ENCODE results near the gene VIPR1. TPM values are rescaled to one million over a fixed set of nuclear protein-coding genes. Genes with fewer than 3 reads are reported as not detected.

The VIPR1 gene
- total and polyA plus RNA-seq, 4 donors: 2.3 to 41.8 (median 14.6) TPM

GRCh38 chr3:42516443-42516842, 14.0 kb downstream of the VIPR1 start (continued):
- TF ChIP-seq CTCF (IDR thresholded peaks at IDR 0.05; ENCODE audit: low read depth, low read length, missing input control) (no peak), FOXA1 (IDR thresholded peaks at IDR 0.05) (no peak), HNF4G (IDR thresholded peaks at IDR 0.05) (no peak), EGR1 (IDR thresholded peaks at IDR 0.05; ENCODE audit: low read depth in 2 of 2) (no peak)

DNA sequence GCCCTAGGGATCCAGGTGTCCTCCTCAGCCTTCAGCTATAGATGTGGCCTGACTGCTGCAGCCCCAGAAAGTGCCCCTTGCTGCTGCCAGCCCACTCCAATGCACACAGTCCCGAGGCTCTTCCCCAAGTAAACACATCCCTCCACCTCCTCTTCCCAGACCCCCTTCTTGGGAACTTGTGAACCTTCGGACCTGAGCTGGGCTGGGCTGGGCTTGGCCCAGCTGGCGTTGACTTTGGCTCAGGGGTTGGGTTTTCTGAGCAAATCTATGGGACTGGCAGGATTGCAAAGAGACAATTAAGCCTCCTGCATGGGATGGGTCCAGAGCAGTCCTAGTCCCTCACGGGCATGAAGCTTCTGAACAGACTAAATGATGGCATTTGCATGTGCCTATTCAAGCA, 14.7 kb downstream of the VIPR1 start:
- 29% methylated on average over 4 of the region's 4 CpGs for WGBS
- H3K36me3 ChIP-seq (ENCODE audit: control insufficient read depth in 4 of 4, insufficient read depth in 3 of 4, low read depth in 1 of 4, low read length in 3 of 4): no peaks in the 10 kb centered on the region
- no peak overlapping the region for H3K9ac ChIP-seq (ENCODE audit: low read depth in 1 of 2, low read length in 2 of 2)
- no peak for DNase-seq (ENCODE audit: low spot score)
- H3K9me3 ChIP-seq (ENCODE audit: control insufficient read depth in 4 of 4, low read length in 3 of 4): no peaks in the 10 kb centered on the region
- no peak overlapping the region for H3K4me3 ChIP-seq (ENCODE audit: low read depth in 1 of 3, low read length in 3 of 3)
- H3K4me1 ChIP-seq (ENCODE audit: control insufficient read depth in 4 of 4, insufficient read depth in 4 of 4, low read length in 3 of 4): peaks cover 0 to 17% (median 8%) of the 10 kb centered on the region in 4 donors
- no peak overlapping the region for H3K27ac ChIP-seq (ENCODE audit: low read depth in 1 of 2, low read length in 2 of 2)
- TF ChIP-seq SP1 (IDR thresholded peaks at IDR 0.05): no peak
- TF ChIP-seq HNF4A (conservative IDR thresholded peaks at IDR 0.05): no peak
- no peak for TF ChIP-seq FOXA2 (IDR thresholded peaks at IDR 0.05)
- TF ChIP-seq NR2F2 (IDR thresholded peaks at IDR 0.05): no peak
- no peak for TF ChIP-seq CTCF (IDR thresholded peaks at IDR 0.05; ENCODE audit: low read depth, low read length, missing input control)
- TF ChIP-seq YY1 (IDR thresholded peaks at IDR 0.05): no peak
- no peak for TF ChIP-seq EGR1 (IDR thresholded peaks at IDR 0.05; ENCODE audit: low read depth in 2 of 2)
- TF ChIP-seq ZBTB33 (IDR thresholded peaks at IDR 0.05): no peak
- TF ChIP-seq FOXA1 (IDR thresholded peaks at IDR 0.05): no peak
- no peaks in the 10 kb centered on the region for H3K27me3 ChIP-seq (ENCODE audit: control insufficient read depth in 4 of 4, insufficient read depth in 4 of 4, low read length in 3 of 4)

DNA sequence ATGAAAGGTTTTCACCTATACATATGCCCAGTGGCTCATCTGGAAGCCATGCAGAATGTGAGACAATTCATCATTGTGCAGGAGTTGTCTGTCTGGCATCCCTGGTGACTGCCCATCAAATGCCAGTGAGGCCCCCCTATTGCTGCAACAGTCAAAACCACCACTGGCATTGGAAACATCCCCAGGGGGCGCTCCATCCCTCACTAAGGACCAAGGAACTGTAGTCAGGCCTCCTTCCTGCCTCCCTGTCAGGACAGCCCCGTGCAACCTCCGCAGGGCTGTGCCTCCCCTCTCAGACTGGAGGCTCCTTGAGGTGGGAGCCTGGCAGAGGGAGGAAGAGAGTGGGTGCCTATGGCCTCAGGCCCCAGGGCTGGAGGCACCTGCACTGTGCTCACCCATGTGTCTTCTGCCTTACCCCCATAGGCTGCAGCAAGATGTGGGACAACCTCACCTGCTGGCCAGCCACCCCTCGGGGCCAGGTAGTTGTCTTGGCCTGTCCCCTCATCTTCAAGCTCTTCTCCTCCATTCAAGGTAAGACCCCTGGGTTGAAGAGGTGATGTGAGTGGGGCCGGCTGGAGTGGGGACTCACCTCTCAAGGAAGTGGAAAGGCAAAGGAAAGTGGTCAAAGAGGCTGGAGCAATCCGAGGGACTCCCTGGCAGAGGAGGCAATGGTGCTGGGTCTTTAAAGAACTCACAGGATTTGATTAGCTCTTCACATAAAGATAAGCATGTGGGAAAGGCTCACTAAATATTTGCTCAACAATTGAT, 16.5 kb downstream of the VIPR1 start:
- no peaks in the 10 kb centered on the region for H3K36me3 ChIP-seq (ENCODE audit: control insufficient read depth in 4 of 4, insufficient read depth in 3 of 4, low read depth in 1 of 4, low read length in 3 of 4)
- peaks cover 0 to 17% (median 8%) of the 10 kb centered on the region in 4 donors for H3K4me1 ChIP-seq (ENCODE audit: control insufficient read depth in 4 of 4, insufficient read depth in 4 of 4, low read length in 3 of 4)
- no peak overlapping the region for H3K9ac ChIP-seq (ENCODE audit: low read depth in 1 of 2, low read length in 2 of 2)

More for the DNA sequence above, 16.5 kb downstream of the VIPR1 start:
- no peak for DNase-seq (ENCODE audit: low spot score)
- no peak overlapping the region for H3K4me3 ChIP-seq (ENCODE audit: low read depth in 1 of 3, low read length in 3 of 3)
- no peak overlapping the region for H3K27ac ChIP-seq (ENCODE audit: low read depth in 1 of 2, low read length in 2 of 2)
- H3K27me3 ChIP-seq (ENCODE audit: control insufficient read depth in 4 of 4, insufficient read depth in 4 of 4, low read length in 3 of 4): no peaks in the 10 kb centered on the region
- peak in 1 of 2 donors; percentile 34 for TF ChIP-seq RAD21 (IDR thresholded peaks at IDR 0.05)
- TF ChIP-seq FOXA2 (IDR thresholded peaks at IDR 0.05): no peak
- no peaks in the 10 kb centered on the region for H3K9me3 ChIP-seq (ENCODE audit: control insufficient read depth in 4 of 4, low read length in 3 of 4)
- 89% methylated on average over 6 of the region's 6 CpGs for WGBS
